ENCODE data around the gene GSTA2. TPM values are rescaled to one million over a fixed set of nuclear protein-coding genes. Genes with fewer than 3 reads are reported as not detected.
A peak's percentile ranks its signal among the peaks of the same experiment; 100 is the strongest.

The GSTA2 gene
- total and polyA plus RNA-seq, 8 donors, result 26.0 to 114 (median 70.1) TPM

GRCh38 chr6:52746213-52746612 is 17.1 kb downstream of the GSTA2 start:
- TF ChIP-seq, protein P1, sequence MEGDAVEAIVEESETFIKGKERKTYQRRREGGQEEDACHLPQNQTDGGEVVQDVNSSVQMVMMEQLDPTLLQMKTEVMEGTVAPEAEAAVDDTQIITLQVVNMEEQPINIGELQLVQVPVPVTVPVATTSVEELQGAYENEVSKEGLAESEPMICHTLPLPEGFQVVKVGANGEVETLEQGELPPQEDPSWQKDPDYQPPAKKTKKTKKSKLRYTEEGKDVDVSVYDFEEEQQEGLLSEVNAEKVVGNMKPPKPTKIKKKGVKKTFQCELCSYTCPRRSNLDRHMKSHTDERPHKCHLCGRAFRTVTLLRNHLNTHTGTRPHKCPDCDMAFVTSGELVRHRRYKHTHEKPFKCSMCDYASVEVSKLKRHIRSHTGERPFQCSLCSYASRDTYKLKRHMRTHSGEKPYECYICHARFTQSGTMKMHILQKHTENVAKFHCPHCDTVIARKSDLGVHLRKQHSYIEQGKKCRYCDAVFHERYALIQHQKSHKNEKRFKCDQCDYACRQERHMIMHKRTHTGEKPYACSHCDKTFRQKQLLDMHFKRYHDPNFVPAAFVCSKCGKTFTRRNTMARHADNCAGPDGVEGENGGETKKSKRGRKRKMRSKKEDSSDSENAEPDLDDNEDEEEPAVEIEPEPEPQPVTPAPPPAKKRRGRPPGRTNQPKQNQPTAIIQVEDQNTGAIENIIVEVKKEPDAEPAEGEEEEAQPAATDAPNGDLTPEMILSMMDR (IDR thresholded peaks at IDR 0.05), result no peak
- Histone ChIP-seq H3K27me3 (no peaks in the 10 kb centered on the region), H3K27ac (peak overlapping the region in 3 of 4 donors; percentile 49 to 74 (median 69)), H3K4me3 (no peak overlapping the region), H3K36me3 (peaks cover 0 to 9% (median 0%) of the 10 kb centered on the region in 3 donors), H3K4me1 (peaks cover 7 to 35% (median 31%) of the 10 kb centered on the region in 3 donors), H3K9me3 (no peaks in the 10 kb centered on the region)
- intact Hi-C loops (cut with DNase I), result no loop called here
- 14 to 17% methylated on average over 4 of the region's 4 CpGs for WGBS, 2 donors
- DNase-seq, result peak in 2 of 6 donors; percentile 40 to 49
- ATAC-seq, result peak; percentile 82 to 88 (median 86)
- FAIRE-seq, result no peak

GRCh38 chr6:52745764-52746201 is 17.5 kb downstream of the GSTA2 start:
- TF ChIP-seq, protein P1 (IDR thresholded peaks at IDR 0.05), result no peak
- no peaks in the 10 kb centered on the region for H3K9me3 ChIP-seq
- no peak overlapping the region for H3K4me3 ChIP-seq
- peaks cover 7 to 35% (median 31%) of the 10 kb centered on the region in 3 donors for H3K4me1 ChIP-seq
- peaks cover 0 to 4% (median 0%) of the 10 kb centered on the region in 3 donors for H3K36me3 ChIP-seq
- peak overlapping the region in 2 of 4 donors; percentile 69 to 74 for H3K27ac ChIP-seq
- ATAC-seq (peak; percentile 36 to 56 (median 46)), DNase-seq (peak in 1 of 6 donors; percentile 31), FAIRE-seq (peak; percentile 41)
- no peaks in the 10 kb centered on the region for H3K27me3 ChIP-seq
- intact Hi-C loops (cut with DNase I), result no loop called here
- WGBS, 2 donors, result 17 to 21% methylated on average over 1 of the region's 1 CpG

- H3K9me3 ChIP-seq, result no peaks in the 10 kb centered on the region
- FAIRE-seq (no peak), ATAC-seq (no peak), DNase-seq (no peak)
- 71 to 73% methylated on average over 1 of the region's 1 CpG for WGBS, 2 donors
- H3K4me3 ChIP-seq, result no peak overlapping the region
- no peak overlapping the region for H3K27ac ChIP-seq
- no peaks in the 10 kb centered on the region for H3K27me3 ChIP-seq
- TF ChIP-seq, protein P1 (IDR thresholded peaks at IDR 0.05), result no peak
- peaks cover 19 to 39% (median 37%) of the 10 kb centered on the region in 3 donors for H3K4me1 ChIP-seq
- intact Hi-C loops (cut with DNase I), result no loop called here
- no peaks in the 10 kb centered on the region for H3K36me3 ChIP-seq
Observed at GRCh38 chr6:52741872-52742271, 21.4 kb downstream of the GSTA2 start.

DNA sequence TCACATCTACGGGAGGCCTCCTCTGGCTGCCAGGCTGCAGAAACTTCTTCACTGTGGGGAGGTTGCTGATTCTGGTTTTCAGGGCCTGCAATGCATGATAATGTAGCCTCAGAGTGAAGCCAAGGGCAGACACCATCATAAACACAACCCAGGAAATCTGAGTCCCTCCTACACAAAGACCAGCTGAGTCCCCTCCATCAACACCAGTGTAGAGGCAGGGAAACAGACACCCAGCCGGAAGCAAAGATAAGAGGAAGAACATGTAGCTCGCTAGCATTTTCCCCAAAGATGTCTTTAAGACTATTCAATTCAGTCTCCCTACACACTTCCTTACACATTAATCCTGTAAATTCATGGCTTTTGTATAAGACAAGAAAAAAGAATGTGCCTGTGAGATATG is 23.6 kb downstream of the GSTA2 start:
- Histone ChIP-seq H3K9me3 (no peaks in the 10 kb centered on the region), H3K36me3 (no peaks in the 10 kb centered on the region), H3K27me3 (no peaks in the 10 kb centered on the region), H3K27ac (peak overlapping the region in 2 of 4 donors; percentile 4 to 30), H3K4me3 (no peak overlapping the region), H3K4me1 (peaks cover 19 to 27% (median 24%) of the 10 kb centered on the region in 3 donors)
- WGBS, 2 donors, result 67 to 79% methylated on average over 3 of the region's 3 CpGs
- ATAC-seq (no peak), FAIRE-seq (no peak), DNase-seq (no peak)
- intact Hi-C loops (cut with DNase I), result no loop called here
- TF ChIP-seq, protein P1 (IDR thresholded peaks at IDR 0.05), result no peak

GRCh38 chr6:52739134-52739533 is 24.1 kb downstream of the GSTA2 start:
- no peaks in the 10 kb centered on the region for H3K36me3 ChIP-seq
- intact Hi-C loops (cut with DNase I), result no loop called here
- ATAC-seq, result peak; percentile 32 to 53 (median 49)
- H3K4me3 ChIP-seq, result no peak overlapping the region
- WGBS, 2 donors, result 5% methylated on average over 2 of the region's 2 CpGs
- no peaks in the 10 kb centered on the region for H3K27me3 ChIP-seq
- H3K4me1 ChIP-seq, result peaks cover 23 to 32% (median 29%) of the 10 kb centered on the region in 3 donors
- peak; percentile 9 for FAIRE-seq
- DNase-seq, result no peak
- no peaks in the 10 kb centered on the region for H3K9me3 ChIP-seq
- peak overlapping the region in 2 of 4 donors; percentile 1 to 30 for H3K27ac ChIP-seq
- TF ChIP-seq, protein P1 (IDR thresholded peaks at IDR 0.05), result no peak
